A549 (cell line): ENCODE data around the gene CALML3. TPM values are rescaled to one million over a fixed set of nuclear protein-coding genes. Genes with fewer than 3 reads are reported as not detected.
A peak's percentile ranks its signal among the peaks of the same experiment; 100 is the strongest.

Source experiments
- ATAC-seq, 2 experiments: fragments of 200-7000 bp in 1 of 2; fragments of >200 bp in 1 of 2; cut with Nextera tagmentation in 1 of 2; cut with Tn5 transposase in 1 of 2; 3 replicates each; pipeline versions ENCODE4 v1.8.0 to v1.9.1; 2018 to 2020; ENCODE audit warnings: mild to moderate bottlenecking in 1 of 2, moderate library complexity in 1 of 2
- CTCF ChIA-PET: fragments of 300-600 bp; sonication (Branson Sonifier 250); formaldehyde crosslinking; extraction: SDS; loops from one replicate; lab custom pipeline; 2021; ENCODE audit warnings: antibody characterized with exemption, inconsistent platforms; lab: Yijun Ruan, JAX
- POLR2A ChIA-PET: fragments of 350-600 bp; formaldehyde crosslinking; extraction: SDS; loops from one replicate; lab custom pipeline; 2021; ENCODE audit warnings: antibody characterized with exemption, inconsistent platforms; lab: Yijun Ruan, JAX
- DNase-seq, 2 experiments: peaks; one replicate each; pipeline versions ENCODE4 v3.0.0 to v3.0.0-alpha.2; 2011 to 2016; ENCODE audit warnings: low read depth in 1 of 2, low spot score in 1 of 2
- FAIRE-seq: peaks from 2 replicates; lab custom pipeline; 2011; peaks lifted over from hg19 to GRCh38; lab: Jason Lieb, UNC
- H3K27ac ChIP-seq, 2 experiments: fragments of >200 bp; sonication (Bioruptor Twin); formaldehyde crosslinking; 3 replicates each; pipeline ENCODE4 v1.5.1; 2016 to 2017
- H3K4me1 ChIP-seq: fragments of >200 bp; sonication (Bioruptor Twin); formaldehyde crosslinking; 3 replicates; pipeline ENCODE4 v1.6.1; 2016
- H3K4me2 ChIP-seq: fragments of >200 bp; sonication (Bioruptor Twin); formaldehyde crosslinking; 3 replicates; pipeline ENCODE4 v1.6.1; 2016
- H3K4me3 ChIP-seq: fragments of >200 bp; sonication (Bioruptor Twin); formaldehyde crosslinking; 3 replicates; pipeline ENCODE4 v1.5.1; 2016
- H3K9me3 ChIP-seq: fragments of >200 bp; sonication (Bioruptor Twin); formaldehyde crosslinking; 3 replicates; pipeline ENCODE4 v1.6.1; 2016
- BHLHE40 ChIP-seq: IDR thresholded peaks from 2 replicates; pipeline ENCODE4 v1.6.1; 2012; ENCODE audit warnings: low read depth, low read length, inconsistent platforms
- CBX2 ChIP-seq: fragments of 200-600 bp; sonication (generic); IDR thresholded peaks from 2 replicates; pipeline ENCODE4 v1.6.1; 2016; ENCODE audit warnings: low read depth, mild to moderate bottlenecking, borderline replicate concordance
- FOXS1 ChIP-seq: fragments of 250-450 bp; sonication (Bioruptor Pico); IDR thresholded peaks from 2 replicates; pipeline ENCODE4 v1.5.0; 2020; ENCODE audit warnings: mild to moderate bottlenecking, moderate library complexity
- NFE2L2 ChIP-seq: fragments of 150-350 bp; conservative IDR thresholded peaks from 2 replicates; pipeline ENCODE4 v1.6.1; 2014; ENCODE audit warnings: low read length
- NR3C1 ChIP-seq: fragments of >200 bp; sonication (Bioruptor Twin); formaldehyde crosslinking; IDR thresholded peaks from 3 replicates; pipeline ENCODE4 v1.6.1; 2017
- POLR2A ChIP-seq: IDR thresholded peaks from 2 replicates; pipeline ENCODE4 v1.6.1; 2012; ENCODE audit warnings: mild to moderate bottlenecking, low read length
- RARB ChIP-seq: fragments of 250-450 bp; sonication (Bioruptor Pico); IDR thresholded peaks from 2 replicates; pipeline ENCODE4 v1.8.0; 2021; ENCODE audit warnings: mild to moderate bottlenecking, moderate library complexity
- RNF2 ChIP-seq: fragments of 200-600 bp; sonication (generic); IDR thresholded peaks from 2 replicates; pipeline ENCODE4 v1.6.1; 2016; ENCODE audit warnings: low read depth, mild to moderate bottlenecking, antibody characterized with exemption, moderate library complexity, borderline replicate concordance
- SMC3 ChIP-seq: fragments of >200 bp; sonication (Bioruptor Twin); formaldehyde crosslinking; IDR thresholded peaks from 3 replicates; pipeline ENCODE4 v1.6.1; 2018; ENCODE audit warnings: inconsistent platforms
- TFCP2L1 ChIP-seq: fragments of 250-450 bp; sonication (Bioruptor Pico); IDR thresholded peaks from 2 replicates; pipeline ENCODE4 v1.5.0; 2021; ENCODE audit warnings: mild to moderate bottlenecking
- WGBS: methylation state at CpG from one replicate; pipeline ENCODE4 v1.1.6; 2017; ENCODE audit errors: missing lambda C conversion rate; 5-methylcytosine and 5-hydroxymethylcytosine counted together
- polyA plus RNA-seq, 4 experiments: library from polyadenylated mRNA; depleted of rRNA in 3 of 4; stranded (reverse); fragments of >200 nt; fragmentation: RNase III in 1 of 4; extraction: RNeasy Plus Mini Kit Qiagen cat#74134 plus additional on column Dnase treatment in 1 of 4; gene quantifications; 2 replicates in 3 of 4; 3 replicates in 1 of 4; pipeline ENCODE4 v1.2.3, GENCODE V29; 2011 to 2017
- TF ChIP-seq, protein P1 (sequence below): fragments of 450-650 bp; IDR thresholded peaks from 2 replicates; pipeline ENCODE4 v1.6.1; 2014; ENCODE audit warnings: antibody characterized with exemption
- TF ChIP-seq, protein P2 (sequence below): fragments of 250-450 bp; sonication (Bioruptor Pico); IDR thresholded peaks from 2 replicates; pipeline ENCODE4 v1.5.0; 2021; ENCODE audit warnings: mild to moderate bottlenecking, moderate library complexity, borderline replicate concordance
- TF ChIP-seq, protein P3 (sequence below): fragments of 250-450 bp; sonication (Bioruptor Pico); IDR thresholded peaks from 2 replicates; pipeline ENCODE4 v1.5.0; 2020; ENCODE audit warnings: low read depth, mild to moderate bottlenecking, moderate library complexity
- TF ChIP-seq, protein P4 (sequence below): fragments of >200 bp; sonication (Bioruptor Twin); formaldehyde crosslinking; IDR thresholded peaks from 3 replicates; pipeline ENCODE4 v1.5.1; 2016

Gene CALML3
- polyA plus RNA-seq, 2 of the 4 experiments (the other 2 are of a cell fraction), result not detected

DNA sequence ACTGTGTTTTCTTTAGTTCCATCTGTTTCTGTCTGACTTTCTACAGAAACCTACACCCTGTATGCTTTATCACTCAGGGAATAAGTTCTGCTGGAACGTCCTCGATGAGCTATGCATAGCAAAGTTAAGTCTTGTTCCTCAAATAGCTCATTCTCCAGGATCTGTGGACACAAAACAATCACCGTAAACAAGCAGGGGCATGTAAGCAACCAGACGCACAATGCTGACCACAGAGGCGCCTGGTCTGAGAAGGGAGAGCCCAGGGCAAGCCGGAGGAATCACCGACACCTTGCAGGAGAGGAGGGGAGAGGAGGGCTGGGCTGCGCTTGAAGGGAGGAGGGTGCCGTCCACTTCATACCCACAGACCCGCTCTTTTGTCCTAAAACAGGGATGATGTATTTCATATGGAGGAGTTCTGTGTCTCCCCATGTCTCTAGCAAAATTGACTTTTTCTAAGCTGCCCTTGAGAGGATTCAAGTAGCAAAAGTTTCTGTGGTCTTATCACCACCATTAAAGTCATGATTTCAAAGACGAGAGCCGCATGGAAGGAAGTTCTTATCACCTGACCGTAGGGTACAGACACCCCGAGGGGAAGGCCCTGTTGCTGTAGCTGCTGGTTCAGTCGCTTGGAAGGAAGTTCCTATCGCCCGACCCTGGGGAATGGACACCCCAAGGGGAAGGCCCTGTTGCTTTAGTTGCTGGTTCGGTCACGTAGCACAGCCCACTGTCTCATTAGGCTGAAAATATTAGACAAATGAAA, 14.3 kb downstream of the CALML3 start:
- ATAC-seq (peak in 1 of 2 experiments; percentile 34; a peak in 1 of 6 replicates), DNase-seq (no peak), FAIRE-seq (no peak)
- ChIA-PET CTCF (interaction anchor here (1.0 to 1.1 kb wide), 2 partner anchors 12 to 84 kb away, joined by 4 to 5 read pairs; no protein-coding TSS in a partner anchor), POLR2A (interaction anchor here (0.6 kb wide), 1 partner anchor 411 kb away, joined by 12 read pairs; no protein-coding TSS in a partner anchor)
- peak overlapping the region; percentile 25; the same call in 1 of the 3 replicates for H3K4me2 ChIP-seq
- TF ChIP-seq, protein P1, sequence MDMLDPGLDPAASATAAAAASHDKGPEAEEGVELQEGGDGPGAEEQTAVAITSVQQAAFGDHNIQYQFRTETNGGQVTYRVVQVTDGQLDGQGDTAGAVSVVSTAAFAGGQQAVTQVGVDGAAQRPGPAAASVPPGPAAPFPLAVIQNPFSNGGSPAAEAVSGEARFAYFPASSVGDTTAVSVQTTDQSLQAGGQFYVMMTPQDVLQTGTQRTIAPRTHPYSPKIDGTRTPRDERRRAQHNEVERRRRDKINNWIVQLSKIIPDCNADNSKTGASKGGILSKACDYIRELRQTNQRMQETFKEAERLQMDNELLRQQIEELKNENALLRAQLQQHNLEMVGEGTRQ, result no peak
- TF ChIP-seq NR3C1 (no peak), RARB (no peak), RNF2 (no peak), TFCP2L1 (CRISPR knock-in tag) (no peak)
- 90% methylated on average over 19 of the region's 19 CpGs for WGBS
- no peak overlapping the region for H3K4me3 ChIP-seq
- peaks cover 38% of the 10 kb centered on the region for H3K9me3 ChIP-seq
- peak overlapping the region in 1 of 2 experiments; percentile 66; a peak in 3 of 6 replicates for H3K27ac ChIP-seq
- H3K4me1 ChIP-seq, result peaks cover 9% of the 10 kb centered on the region

DNA sequence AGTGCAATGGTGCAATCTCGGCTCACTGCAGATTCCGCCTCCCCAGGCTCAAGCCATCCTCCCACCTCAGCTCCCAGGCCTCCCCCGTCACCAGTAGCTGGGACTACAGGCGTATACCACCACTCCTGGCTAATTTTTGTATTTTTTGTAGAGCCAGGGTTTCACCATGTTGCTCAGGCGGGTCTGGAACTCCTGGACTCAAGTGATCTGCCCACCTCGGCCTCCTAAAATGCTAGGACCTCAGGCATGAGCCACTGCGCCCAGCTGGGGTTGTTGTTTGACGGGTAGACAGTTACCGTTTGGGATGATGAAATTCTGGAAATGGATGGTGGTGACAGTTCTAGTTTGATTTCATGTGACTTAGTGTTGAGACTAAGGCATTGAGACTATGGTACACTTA, 15.3 kb downstream of the CALML3 start:
- WGBS, result 90% methylated on average over 9 of the region's 9 CpGs
- ChIA-PET CTCF (no interaction called here), POLR2A (no interaction called here)
- Histone ChIP-seq H3K4me2 (no peak overlapping the region), H3K9me3 (peaks cover 43% of the 10 kb centered on the region), H3K4me3 (no peak overlapping the region), H3K4me1 (peaks cover 14% of the 10 kb centered on the region), H3K27ac (no peak overlapping the region; a peak in 1 of 6 replicates)
- ATAC-seq, result no peak
- TF ChIP-seq POLR2A (no peak), NFE2L2 (no peak), FOXS1 (CRISPR knock-in tag) (no peak), SMC3 (no peak)
- TF ChIP-seq, protein P2, sequence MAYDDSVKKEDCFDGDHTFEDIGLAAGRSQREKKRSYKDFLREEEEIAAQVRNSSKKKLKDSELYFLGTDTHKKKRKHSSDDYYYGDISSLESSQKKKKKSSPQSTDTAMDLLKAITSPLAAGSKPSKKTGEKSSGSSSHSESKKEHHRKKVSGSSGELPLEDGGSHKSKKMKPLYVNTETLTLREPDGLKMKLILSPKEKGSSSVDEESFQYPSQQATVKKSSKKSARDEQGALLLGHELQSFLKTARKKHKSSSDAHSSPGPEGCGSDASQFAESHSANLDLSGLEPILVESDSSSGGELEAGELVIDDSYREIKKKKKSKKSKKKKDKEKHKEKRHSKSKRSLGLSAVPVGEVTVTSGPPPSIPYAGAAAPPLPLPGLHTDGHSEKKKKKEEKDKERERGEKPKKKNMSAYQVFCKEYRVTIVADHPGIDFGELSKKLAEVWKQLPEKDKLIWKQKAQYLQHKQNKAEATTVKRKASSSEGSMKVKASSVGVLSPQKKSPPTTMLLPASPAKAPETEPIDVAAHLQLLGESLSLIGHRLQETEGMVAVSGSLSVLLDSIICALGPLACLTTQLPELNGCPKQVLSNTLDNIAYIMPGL (CRISPR knock-in tag), result no peak
- TF ChIP-seq, protein P3, sequence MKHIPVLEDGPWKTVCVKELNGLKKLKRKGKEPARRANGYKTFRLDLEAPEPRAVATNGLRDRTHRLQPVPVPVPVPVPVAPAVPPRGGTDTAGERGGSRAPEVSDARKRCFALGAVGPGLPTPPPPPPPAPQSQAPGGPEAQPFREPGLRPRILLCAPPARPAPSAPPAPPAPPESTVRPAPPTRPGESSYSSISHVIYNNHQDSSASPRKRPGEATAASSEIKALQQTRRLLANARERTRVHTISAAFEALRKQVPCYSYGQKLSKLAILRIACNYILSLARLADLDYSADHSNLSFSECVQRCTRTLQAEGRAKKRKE (CRISPR knock-in tag), result no peak
- TF ChIP-seq, protein P4, sequence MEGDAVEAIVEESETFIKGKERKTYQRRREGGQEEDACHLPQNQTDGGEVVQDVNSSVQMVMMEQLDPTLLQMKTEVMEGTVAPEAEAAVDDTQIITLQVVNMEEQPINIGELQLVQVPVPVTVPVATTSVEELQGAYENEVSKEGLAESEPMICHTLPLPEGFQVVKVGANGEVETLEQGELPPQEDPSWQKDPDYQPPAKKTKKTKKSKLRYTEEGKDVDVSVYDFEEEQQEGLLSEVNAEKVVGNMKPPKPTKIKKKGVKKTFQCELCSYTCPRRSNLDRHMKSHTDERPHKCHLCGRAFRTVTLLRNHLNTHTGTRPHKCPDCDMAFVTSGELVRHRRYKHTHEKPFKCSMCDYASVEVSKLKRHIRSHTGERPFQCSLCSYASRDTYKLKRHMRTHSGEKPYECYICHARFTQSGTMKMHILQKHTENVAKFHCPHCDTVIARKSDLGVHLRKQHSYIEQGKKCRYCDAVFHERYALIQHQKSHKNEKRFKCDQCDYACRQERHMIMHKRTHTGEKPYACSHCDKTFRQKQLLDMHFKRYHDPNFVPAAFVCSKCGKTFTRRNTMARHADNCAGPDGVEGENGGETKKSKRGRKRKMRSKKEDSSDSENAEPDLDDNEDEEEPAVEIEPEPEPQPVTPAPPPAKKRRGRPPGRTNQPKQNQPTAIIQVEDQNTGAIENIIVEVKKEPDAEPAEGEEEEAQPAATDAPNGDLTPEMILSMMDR, result no peak
- no peak for DNase-seq
- FAIRE-seq, result no peak

DNA sequence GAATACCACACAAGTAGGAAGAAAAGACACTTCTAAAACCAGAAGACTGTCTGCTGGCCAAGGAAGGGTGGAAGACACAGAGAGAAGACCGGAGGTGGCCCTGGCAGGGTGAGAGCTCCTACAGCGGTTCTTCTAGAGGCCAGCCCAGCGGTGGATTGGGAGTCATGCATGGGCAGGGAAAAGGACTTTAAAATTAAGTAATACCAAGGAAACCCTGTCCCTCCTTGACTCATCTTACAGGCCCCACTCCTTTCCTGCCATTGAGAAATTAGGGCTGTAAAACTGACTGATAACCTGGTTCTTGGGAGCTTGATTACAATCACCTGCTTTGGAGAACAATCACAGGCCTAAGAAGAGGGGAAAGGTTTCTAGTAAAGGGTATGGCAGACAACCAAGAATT, 16.1 kb downstream of the CALML3 start:
- ATAC-seq (no peak), FAIRE-seq (no peak), DNase-seq (no peak)
- peaks cover 22% of the 10 kb centered on the region for H3K4me1 ChIP-seq
- POLR2A ChIA-PET, result no interaction called here
- CTCF ChIA-PET, result no interaction called here
- H3K9me3 ChIP-seq, result peaks cover 43% of the 10 kb centered on the region
- 94% methylated on average over 3 of the region's 3 CpGs for WGBS
- H3K4me2 ChIP-seq, result no peak overlapping the region
- H3K4me3 ChIP-seq, result no peak overlapping the region
- no peak overlapping the region for H3K27ac ChIP-seq
- no peak for TF ChIP-seq BHLHE40
- TF ChIP-seq CBX2, result no peak
- no peak for TF ChIP-seq RNF2
